Measurements from ENCODE around the gene ZFYVE28. TPM values are rescaled to one million over a fixed set of nuclear protein-coding genes. Genes with fewer than 3 reads are reported as not detected.

The ZFYVE28 gene
- total RNA-seq, 4 donors from 2014 or later, result 20.6 to 153 (median 63.2) TPM

- Histone ChIP-seq H3K4me1 (peaks cover 2 to 14% (median 6%) of the 10 kb centered on the region in 4 donors), H3K4me3 (no peak overlapping the region), H3K9me3 (no peaks in the 10 kb centered on the region), H3K36me3 (no peaks in the 10 kb centered on the region), H3K27ac (no peak overlapping the region), H3K27me3 (no peaks in the 10 kb centered on the region)
- DNase-seq, result peak in 1 of 3 donors; percentile 34
- TF ChIP-seq POLR2A (IDR thresholded peaks at IDR 0.05) (no peak), CTCF (IDR thresholded peaks at IDR 0.05) (no peak)
Observed at GRCh38 chr4:2461246-2461960, 43.0 kb upstream of the ZFYVE28 start.

- peaks cover 2 to 14% (median 6%) of the 10 kb centered on the region in 4 donors for H3K4me1 ChIP-seq
- H3K36me3 ChIP-seq, result no peaks in the 10 kb centered on the region
- TF ChIP-seq POLR2A (IDR thresholded peaks at IDR 0.05) (no peak), CTCF (IDR thresholded peaks at IDR 0.05) (no peak)
- H3K9me3 ChIP-seq, result no peaks in the 10 kb centered on the region
- H3K27me3 ChIP-seq, result no peaks in the 10 kb centered on the region
- no peak for DNase-seq
- H3K27ac ChIP-seq, result no peak overlapping the region
- H3K4me3 ChIP-seq, result no peak overlapping the region
Observed at GRCh38 chr4:2459589-2460349, 41.3 kb upstream of the ZFYVE28 start.

- no peaks in the 10 kb centered on the region for H3K36me3 ChIP-seq
- no peak for TF ChIP-seq POLR2A (IDR thresholded peaks at IDR 0.05)
- TF ChIP-seq CTCF (IDR thresholded peaks at IDR 0.05), result no peak
Observed at GRCh38 chr4:2458546-2459491, 40.4 kb upstream of the ZFYVE28 start.

GRCh38 chr4:2457481-2458295 is 39.2 kb upstream of the ZFYVE28 start:
- no peaks in the 10 kb centered on the region for H3K9me3 ChIP-seq
- TF ChIP-seq POLR2A (IDR thresholded peaks at IDR 0.05), result no peak
- TF ChIP-seq CTCF (IDR thresholded peaks at IDR 0.05), result no peak
- no peaks in the 10 kb centered on the region for H3K27me3 ChIP-seq
- no peak for DNase-seq
- H3K4me1 ChIP-seq, result peaks cover 0 to 9% (median 4%) of the 10 kb centered on the region in 4 donors
- no peak overlapping the region for H3K27ac ChIP-seq
- H3K36me3 ChIP-seq, result no peaks in the 10 kb centered on the region
- no peak overlapping the region for H3K4me3 ChIP-seq

More at GRCh38 chr4:2458546-2459491, 40.4 kb upstream of the ZFYVE28 start:
- Histone ChIP-seq H3K4me1 (peaks cover 2 to 14% (median 6%) of the 10 kb centered on the region in 4 donors), H3K4me3 (no peak overlapping the region), H3K9me3 (no peaks in the 10 kb centered on the region), H3K27ac (no peak overlapping the region), H3K27me3 (no peaks in the 10 kb centered on the region)
- peak in 1 of 3 donors; percentile 47 for DNase-seq

All from Peyer's patch (tissue), 4 donors.